Panc1 (cell line): ENCODE measurements around the gene MRPL51. TPM values are rescaled to one million over a fixed set of nuclear protein-coding genes. Genes with fewer than 3 reads are reported as not detected.

ENCODE experiments used
- ATAC-seq: fragments of 200-7000 bp; cut with Tn5 transposase; 2 replicates; pipeline ENCODE4 v1.9.1; 2020; ENCODE audit warnings: mild to moderate bottlenecking, moderate library complexity
- BruUV-seq: library from RNA; stranded (reverse); fragments of 400-500 nt; replicated peaks from 2 replicates; lab custom pipeline; 2021; lab: Mats Ljungman, UMichigan
- CTCF ChIA-PET: fragments of 300-600 bp; sonication (Branson Sonifier 250); formaldehyde crosslinking; loops from one replicate; lab custom pipeline; 2022; ENCODE audit warnings: antibody characterized with exemption; lab: Charles Lee
- POLR2A ChIA-PET: fragments of 300-600 bp; sonication (Branson Sonifier 250); formaldehyde crosslinking; loops from one replicate; lab custom pipeline; 2022; ENCODE audit warnings: antibody characterized with exemption; lab: Charles Lee
- DNase-seq: peaks from one replicate; pipeline ENCODE4 v3.0.0-alpha.2; 2010; ENCODE audit warnings: low read depth, low spot score
- H3K27ac ChIP-seq: 2 replicates; pipeline ENCODE4 v1.5.1; 2011; ENCODE audit warnings: mild to moderate bottlenecking, low read length, inconsistent platforms
- H3K27me3 ChIP-seq: fragments of 200-500 bp; sonication (Bioruptor generic); 2 replicates; pipeline ENCODE4 v1.6.0; 2014; ENCODE audit warnings: low read length, inconsistent platforms; ENCODE audit not compliant: control insufficient read depth, insufficient read depth
- H3K36me3 ChIP-seq: fragments of 200-500 bp; sonication (Bioruptor generic); 2 replicates; pipeline ENCODE4 v1.5.1; 2014; ENCODE audit warnings: inconsistent platforms, mild to moderate bottlenecking, low read length, moderate library complexity; ENCODE audit not compliant: control insufficient read depth, insufficient read depth
- H3K4me1 ChIP-seq: 2 replicates; pipeline ENCODE4 v1.5.1; 2011; ENCODE audit warnings: inconsistent platforms, mild to moderate bottlenecking, low read length, moderate library complexity; ENCODE audit not compliant: control insufficient read depth, insufficient read depth
- H3K4me3 ChIP-seq, 2 experiments: 2 replicates each; pipeline ENCODE4 v1.5.1; 2011 to 2012; ENCODE audit warnings: low read depth in 2 of 2, low read length in 2 of 2, mild to moderate bottlenecking in 2 of 2, inconsistent platforms in 1 of 2, moderate library complexity in 1 of 2
- H3K9me3 ChIP-seq: fragments of 200-500 bp; sonication (Bioruptor generic); 2 replicates; pipeline ENCODE4 v1.5.1; 2014; ENCODE audit warnings: low read depth, mild to moderate bottlenecking, inconsistent platforms, low read length, moderate library complexity; ENCODE audit not compliant: control insufficient read depth, insufficient read depth
- CTCF ChIP-seq: fragments of 450-650 bp; IDR thresholded peaks from 2 replicates; pipeline ENCODE4 v1.5.1; 2017; ENCODE audit warnings: mild to moderate bottlenecking
- POLR2AphosphoS5 ChIP-seq: IDR thresholded peaks from 2 replicates; pipeline ENCODE4 v1.6.1; 2012; ENCODE audit warnings: mild to moderate bottlenecking, low read depth, low read length, moderate library complexity
- REST ChIP-seq, 2 experiments: IDR thresholded peaks; 2 replicates each; pipeline ENCODE4 v1.6.1; 2011 to 2012; ENCODE audit warnings: low read depth in 2 of 2, control low read depth in 1 of 2, low read length in 1 of 2, mild to moderate bottlenecking in 1 of 2, moderate library complexity in 1 of 2; ENCODE audit not compliant: insufficient read depth in 1 of 2
- SIN3A ChIP-seq: IDR thresholded peaks from 2 replicates; pipeline ENCODE4 v1.6.1; 2012; ENCODE audit warnings: low read depth, mild to moderate bottlenecking, low read length, moderate library complexity, borderline replicate concordance; ENCODE audit not compliant: insufficient read depth
- TCF7L2 ChIP-seq: IDR thresholded peaks from 2 replicates; pipeline ENCODE4 v1.6.1; 2011; ENCODE audit warnings: mild to moderate bottlenecking, low read depth, low read length, inconsistent platforms
- in situ Hi-C: cut with HindIII; loops from 2 replicates; pipeline ENCODE4 v1.10.0; 2016; ENCODE audit warnings: low sequenced_read_pairs, low pct_unique_long_range_greater_than_20kb
- intact Hi-C: fragments of 100-400 bp; cut with micrococcal nuclease; formaldehyde crosslinking; loops from one replicate; pipeline ENCODE4 v1.10.0; 2022; ENCODE audit not compliant: unreplicated experiment
- total RNA-seq: library from RNA; stranded (reverse); gene quantifications from one replicate; pipeline ENCODE4 v1.2.1, GENCODE V29; 2021; ENCODE audit not compliant: unreplicated experiment

The MRPL51 gene
- total RNA-seq, 1 experiment from 2014 or later, result 194 TPM

GRCh38 chr12:6524648-6525047 is 31.6 kb upstream of the MRPL51 start:
- Histone ChIP-seq H3K4me3 (no peak overlapping the region), H3K4me1 (no peaks in the 10 kb centered on the region), H3K36me3 (peaks cover 19% of the 10 kb centered on the region), H3K27ac (no peak overlapping the region), H3K9me3 (no peaks in the 10 kb centered on the region), H3K27me3 (no peaks in the 10 kb centered on the region)
- BruUV-seq, result no TSS peak
- in situ Hi-C loops (no loop called here), intact Hi-C loops (no loop called here)
- TF ChIP-seq POLR2AphosphoS5, result no peak
- POLR2A ChIA-PET, result no interaction called here
- no peak for DNase-seq
- CTCF ChIA-PET, result no interaction called here
- ATAC-seq, result no peak

- Histone ChIP-seq H3K4me3 (no peak overlapping the region), H3K4me1 (no peaks in the 10 kb centered on the region), H3K36me3 (peaks cover 19% of the 10 kb centered on the region), H3K27ac (no peak overlapping the region), H3K27me3 (no peaks in the 10 kb centered on the region), H3K9me3 (no peaks in the 10 kb centered on the region)
- ChIA-PET POLR2A (no interaction called here), CTCF (no interaction called here)
- intact Hi-C loops, result no loop called here
- ATAC-seq (no peak), DNase-seq (no peak)
- BruUV-seq, result no TSS peak
- TF ChIP-seq POLR2AphosphoS5 (no peak), SIN3A (no peak), CTCF (no peak), REST (IDR thresholded peaks at IDR 0.05; ENCODE audit: insufficient read depth in 1 of 2, low read depth in 2 of 2, low read length in 1 of 2) (no peak), TCF7L2 (no peak)
- in situ Hi-C loops, result no loop called here
Measured at GRCh38 chr12:6523708-6524107, 30.6 kb upstream of the MRPL51 start.

- no peak for ATAC-seq
- no peak for DNase-seq
- Histone ChIP-seq H3K27ac (no peak overlapping the region), H3K9me3 (no peaks in the 10 kb centered on the region), H3K4me1 (no peaks in the 10 kb centered on the region), H3K27me3 (no peaks in the 10 kb centered on the region), H3K36me3 (peaks cover 27% of the 10 kb centered on the region), H3K4me3 (no peak overlapping the region)
- ChIA-PET CTCF (no interaction called here), POLR2A (no interaction called here)
- in situ Hi-C loops (no loop called here), intact Hi-C loops (no loop called here)
- no TSS peak for BruUV-seq
- TF ChIP-seq CTCF (no peak), POLR2AphosphoS5 (no peak)
Measured at GRCh38 chr12:6522193-6522592, 29.1 kb upstream of the MRPL51 start.
